NB4 (cell line): ENCODE data around the gene HMG20B.

Source experiments
- POLR2A ChIP-seq: IDR thresholded peaks from 2 replicates; pipeline ENCODE4 v1.6.1; 2011; ENCODE audit warnings: mild to moderate bottlenecking; ENCODE audit not compliant: insufficient read length; ENCODE audit errors: extremely low read depth
- TF ChIP-seq, protein P1 (sequence below): IDR thresholded peaks from one replicate; pipeline ENCODE4 v1.5.1; 2012; ENCODE audit warnings: low read depth, low read length
- TF ChIP-seq, protein P2 (sequence below): IDR thresholded peaks from 2 replicates; pipeline ENCODE4 v1.6.1; 2011; ENCODE audit warnings: low read depth, low read length

DNA sequence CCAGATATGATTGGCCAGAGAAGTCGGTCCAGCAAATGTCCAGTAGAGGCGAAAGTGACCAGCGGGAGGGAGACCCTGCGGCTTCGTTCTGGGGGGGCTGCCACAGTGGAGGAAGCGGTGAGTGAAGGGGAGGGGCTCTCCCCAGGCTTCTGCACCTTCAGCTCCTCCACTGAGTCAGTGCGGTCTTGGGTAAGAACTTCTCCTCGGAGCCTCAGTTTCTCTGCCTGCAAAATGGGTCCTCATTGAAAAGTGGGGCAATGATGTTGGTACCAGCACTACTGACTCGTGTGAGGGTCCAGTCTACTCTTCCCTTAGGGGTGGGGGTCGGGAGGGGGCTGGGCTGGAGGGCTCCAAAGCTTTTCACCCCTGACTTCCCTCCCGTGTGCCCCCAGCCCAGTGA is 16.7 kb downstream of the HMG20B start:
- TF ChIP-seq, protein P1, sequence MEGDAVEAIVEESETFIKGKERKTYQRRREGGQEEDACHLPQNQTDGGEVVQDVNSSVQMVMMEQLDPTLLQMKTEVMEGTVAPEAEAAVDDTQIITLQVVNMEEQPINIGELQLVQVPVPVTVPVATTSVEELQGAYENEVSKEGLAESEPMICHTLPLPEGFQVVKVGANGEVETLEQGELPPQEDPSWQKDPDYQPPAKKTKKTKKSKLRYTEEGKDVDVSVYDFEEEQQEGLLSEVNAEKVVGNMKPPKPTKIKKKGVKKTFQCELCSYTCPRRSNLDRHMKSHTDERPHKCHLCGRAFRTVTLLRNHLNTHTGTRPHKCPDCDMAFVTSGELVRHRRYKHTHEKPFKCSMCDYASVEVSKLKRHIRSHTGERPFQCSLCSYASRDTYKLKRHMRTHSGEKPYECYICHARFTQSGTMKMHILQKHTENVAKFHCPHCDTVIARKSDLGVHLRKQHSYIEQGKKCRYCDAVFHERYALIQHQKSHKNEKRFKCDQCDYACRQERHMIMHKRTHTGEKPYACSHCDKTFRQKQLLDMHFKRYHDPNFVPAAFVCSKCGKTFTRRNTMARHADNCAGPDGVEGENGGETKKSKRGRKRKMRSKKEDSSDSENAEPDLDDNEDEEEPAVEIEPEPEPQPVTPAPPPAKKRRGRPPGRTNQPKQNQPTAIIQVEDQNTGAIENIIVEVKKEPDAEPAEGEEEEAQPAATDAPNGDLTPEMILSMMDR, result no peak
- TF ChIP-seq POLR2A, result no peak
- TF ChIP-seq, protein P2, sequence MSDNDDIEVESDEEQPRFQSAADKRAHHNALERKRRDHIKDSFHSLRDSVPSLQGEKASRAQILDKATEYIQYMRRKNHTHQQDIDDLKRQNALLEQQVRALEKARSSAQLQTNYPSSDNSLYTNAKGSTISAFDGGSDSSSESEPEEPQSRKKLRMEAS, result no peak
